PC-9 (cell line): ENCODE data around the gene CNOT10. TPM values are rescaled to one million over a fixed set of nuclear protein-coding genes. Genes with fewer than 3 reads are reported as not detected.
"Not testable (repeated sequence)": the region's sequence is repeated elsewhere in the genome, so short reads cannot be mapped to it uniquely, and the experiment has no call there.

Experiments used
- BruUV-seq: library from RNA; stranded (reverse); fragments of 400-500 nt; replicated peaks from 2 replicates; lab custom pipeline; 2021; lab: Mats Ljungman, UMichigan
- CTCF ChIA-PET: fragments of 300-600 bp; sonication (Branson Sonifier 250); formaldehyde crosslinking; loops from one replicate; lab custom pipeline; 2022; ENCODE audit warnings: antibody characterized with exemption; lab: Charles Lee
- POLR2A ChIA-PET: fragments of 300-600 bp; sonication (Branson Sonifier 250); formaldehyde crosslinking; loops from one replicate; lab custom pipeline; 2022; ENCODE audit warnings: antibody characterized with exemption; ENCODE audit not compliant: unreplicated experiment; lab: Charles Lee
- DNase-seq, 2 experiments: peaks; one replicate each; pipeline versions ENCODE4 v3.0.0 to v3.0.0-alpha.2; 2015 to 2022; ENCODE audit warnings: mixed read lengths in 1 of 2
- H2AFZ ChIP-seq: fragments of 200-600 bp; sonication (generic); 2 replicates; pipeline ENCODE4 v1.8.1; 2017; ENCODE audit warnings: antibody characterized with exemption
- H3F3A ChIP-seq: fragments of 200-600 bp; sonication (generic); 2 replicates; pipeline ENCODE4 v1.8.1; 2017; ENCODE audit warnings: antibody characterized with exemption, mild to moderate bottlenecking, low read depth; ENCODE audit not compliant: insufficient read depth
- H3K27ac ChIP-seq: fragments of 200-600 bp; sonication (generic); 2 replicates; pipeline ENCODE4 v1.6.1; 2016; ENCODE audit warnings: mixed run types
- H3K27me3 ChIP-seq: fragments of 200-600 bp; sonication (generic); 2 replicates; pipeline ENCODE4 v1.6.1; 2016; ENCODE audit warnings: low read depth, mixed run types; ENCODE audit not compliant: insufficient read depth
- H3K36me3 ChIP-seq: fragments of 200-600 bp; sonication (generic); 2 replicates; pipeline ENCODE4 v1.6.1; 2016; ENCODE audit warnings: low read depth, mixed run types
- H3K4me1 ChIP-seq: fragments of 200-600 bp; sonication (generic); replicated peaks from 2 replicates; pipeline ENCODE4 v1.6.1; 2016; ENCODE audit warnings: mixed run types; ENCODE audit not compliant: insufficient read depth
- H3K4me2 ChIP-seq: fragments of 200-600 bp; sonication (generic); 2 replicates; pipeline ENCODE4 v1.6.1; 2017; ENCODE audit warnings: mixed run types
- H3K4me3 ChIP-seq: fragments of 200-600 bp; sonication (generic); 2 replicates; pipeline ENCODE4 v1.6.1; 2016; ENCODE audit warnings: mixed run types
- H3K79me2 ChIP-seq: fragments of 200-600 bp; sonication (generic); 2 replicates; pipeline ENCODE4 v1.6.1; 2017; ENCODE audit warnings: low read depth, mixed run types
- H3K9me2 ChIP-seq: fragments of 200-600 bp; sonication (generic); 2 replicates; pipeline ENCODE4 v1.8.1; 2017; ENCODE audit warnings: mild to moderate bottlenecking; ENCODE audit not compliant: insufficient read depth
- H3K9me3 ChIP-seq: fragments of 200-600 bp; sonication (generic); 2 replicates; pipeline ENCODE4 v1.8.1; 2016; ENCODE audit warnings: low read depth; ENCODE audit not compliant: insufficient read depth
- H4K20me1 ChIP-seq: fragments of 200-600 bp; sonication (generic); 2 replicates; pipeline ENCODE4 v1.8.1; 2017; ENCODE audit not compliant: insufficient read depth
- CTCF ChIP-seq: fragments of 200-600 bp; sonication (generic); conservative IDR thresholded peaks from 2 replicates; pipeline ENCODE4 v1.6.1; 2017; ENCODE audit warnings: mixed run types, antibody characterized with exemption, mild to moderate bottlenecking, moderate library complexity
- EZH2 ChIP-seq: fragments of 200-600 bp; sonication (generic); IDR thresholded peaks from 2 replicates; pipeline ENCODE4 v1.8.0; 2017; ENCODE audit warnings: antibody characterized with exemption, low read depth
- intact Hi-C: fragments of 100-400 bp; cut with micrococcal nuclease; formaldehyde crosslinking; loops from one replicate; pipeline ENCODE4 v1.10.0; 2022; ENCODE audit not compliant: unreplicated experiment
- total RNA-seq: library from RNA; stranded (reverse); gene quantifications from 2 replicates; pipeline ENCODE4 v1.2.3, GENCODE V29; 2021

CNOT10 gene
- total RNA-seq, 1 experiment from 2014 or later = 43.7 TPM

- H4K20me1 ChIP-seq = no peaks in the 10 kb centered on the region
- no peaks in the 10 kb centered on the region for H3F3A ChIP-seq
- no peaks in the 10 kb centered on the region for H3K9me3 ChIP-seq
- no peaks in the 10 kb centered on the region for H3K27me3 ChIP-seq
- H3K36me3 ChIP-seq = no peaks in the 10 kb centered on the region
- POLR2A ChIA-PET = no interaction called here
- H3K4me2 ChIP-seq = no peak overlapping the region
- no peaks in the 10 kb centered on the region for H3K9me2 ChIP-seq
- CTCF ChIA-PET = no interaction called here
- H3K27ac ChIP-seq = no peak overlapping the region
- DNase-seq = no peak
- no peaks in the 10 kb centered on the region for H3K79me2 ChIP-seq
- H3K4me3 ChIP-seq = no peak overlapping the region
- TF ChIP-seq CTCF (no peak), EZH2 (no peak)
- no peak overlapping the region for H2AFZ ChIP-seq
- no peaks in the 10 kb centered on the region for H3K4me1 ChIP-seq
- intact Hi-C loops = loop anchor here (10.0 kb wide), 1 partner anchor 292 kb away; no protein-coding TSS in a partner anchor
- BruUV-seq = no TSS peak
Measured at GRCh38 chr3:32667072-32667582, 17.9 kb upstream of the CNOT10 start.

- H4K20me1 ChIP-seq, H3K9me3 ChIP-seq, H2AFZ ChIP-seq, H3F3A ChIP-seq, CTCF ChIA-PET, BruUV-seq, H3K27me3 ChIP-seq, H3K4me3 ChIP-seq, H3K4me1 ChIP-seq, H3K36me3 ChIP-seq, POLR2A ChIA-PET, H3K79me2 ChIP-seq, DNase-seq, H3K9me2 ChIP-seq, H3K4me2 ChIP-seq, H3K27ac ChIP-seq: not testable (repeated sequence)
- intact Hi-C loops = loop anchor here (10.0 kb wide), 1 partner anchor 294 kb away; no protein-coding TSS in a partner anchor
Measured at GRCh38 chr3:32669226-32669625, 15.8 kb upstream of the CNOT10 start.

GRCh38 chr3:32673730-32674129, 11.3 kb upstream of the CNOT10 start:
- H3K9me3 ChIP-seq, H3K4me1 ChIP-seq, BruUV-seq, H4K20me1 ChIP-seq, H3K79me2 ChIP-seq, H3K27me3 ChIP-seq, H3K27ac ChIP-seq, H3K4me2 ChIP-seq, H2AFZ ChIP-seq, H3F3A ChIP-seq, CTCF ChIA-PET, intact Hi-C loops, H3K36me3 ChIP-seq, H3K4me3 ChIP-seq, H3K9me2 ChIP-seq, POLR2A ChIA-PET, DNase-seq: not testable (repeated sequence)

GRCh38 chr3:32675164-32675563, 9.8 kb upstream of the CNOT10 start:
- POLR2A ChIA-PET = interaction anchor here (0.6 kb wide), 1 partner anchor 361 kb away, joined by 8 read pairs; no protein-coding TSS in a partner anchor
- Histone ChIP-seq H3K27me3 (no peaks in the 10 kb centered on the region), H2AFZ (no peak overlapping the region), H3K9me2 (no peaks in the 10 kb centered on the region), H3K4me1 (no peaks in the 10 kb centered on the region), H3K36me3 (no peaks in the 10 kb centered on the region), H3K4me2 (no peak overlapping the region), H3K9me3 (no peaks in the 10 kb centered on the region), H3F3A (no peaks in the 10 kb centered on the region), H3K27ac (no peak overlapping the region), H3K4me3 (no peak overlapping the region), H3K79me2 (no peaks in the 10 kb centered on the region), H4K20me1 (no peaks in the 10 kb centered on the region)
- intact Hi-C loops = no loop called here
- TF ChIP-seq CTCF = no peak
- no peak for TF ChIP-seq EZH2
- no peak for DNase-seq
- CTCF ChIA-PET = no interaction called here
- BruUV-seq = no TSS peak
